SH-SY5Y (cell line): Measurements from ENCODE around the gene GRIA2.

Experiments
- GATA2 ChIP-seq: IDR thresholded peaks from 2 replicates; pipeline ENCODE4 v1.6.1; 2011; ENCODE audit warnings: mild to moderate bottlenecking, low read depth, low read length
- GATA3 ChIP-seq: IDR thresholded peaks from 2 replicates; pipeline ENCODE4 v1.6.1; 2011; ENCODE audit warnings: low read depth, mild to moderate bottlenecking, low read length, moderate library complexity

GRCh38 chr4:157204634-157205244 is 15.8 kb upstream of the GRIA2 start:
- no peak for TF ChIP-seq GATA2
- TF ChIP-seq GATA3: no peak
